Loucy (cell line): Measurements from ENCODE around the gene SH3PXD2A.

Experiments
- H2AFZ ChIP-seq: fragments of 200-600 bp; sonication (generic); 2 replicates; pipeline ENCODE4 v1.6.0; 2016; ENCODE audit warnings: antibody characterized with exemption, mild to moderate bottlenecking, low read length, moderate library complexity
- H3F3A ChIP-seq: fragments of 200-600 bp; 2 replicates; pipeline ENCODE4 v1.6.0; 2016; ENCODE audit warnings: antibody characterized with exemption, low read depth, mild to moderate bottlenecking
- H3K27me3 ChIP-seq: fragments of 200-600 bp; sonication (generic); 2 replicates; pipeline ENCODE4 v1.6.1; 2014; ENCODE audit warnings: low read length, mild to moderate bottlenecking; ENCODE audit not compliant: insufficient read depth, poor library complexity, severe bottlenecking
- H3K36me3 ChIP-seq: fragments of 200-600 bp; sonication (generic); 2 replicates; pipeline ENCODE4 v1.6.1; 2016; ENCODE audit warnings: low read length; ENCODE audit not compliant: insufficient read depth
- H3K4me1 ChIP-seq: fragments of 200-600 bp; sonication (generic); 2 replicates; pipeline ENCODE4 v1.5.1; 2014; ENCODE audit warnings: low read length, mild to moderate bottlenecking; ENCODE audit not compliant: insufficient read depth, poor library complexity, severe bottlenecking
- H3K4me2 ChIP-seq: fragments of 200-600 bp; sonication (generic); 2 replicates; pipeline ENCODE4 v1.6.0; 2014; ENCODE audit warnings: antibody characterized with exemption, low read length, low read depth, mild to moderate bottlenecking; ENCODE audit not compliant: poor library complexity, severe bottlenecking
- H3K4me3 ChIP-seq: fragments of 200-600 bp; sonication (generic); 2 replicates; pipeline ENCODE4 v1.5.1; 2014; ENCODE audit warnings: low read length, mild to moderate bottlenecking, mixed read lengths; ENCODE audit not compliant: poor library complexity, severe bottlenecking
- H3K79me2 ChIP-seq: fragments of 200-600 bp; sonication (generic); 2 replicates; pipeline ENCODE4 v1.6.1; 2014; ENCODE audit warnings: low read length; ENCODE audit not compliant: insufficient read depth
- H3K9ac ChIP-seq: fragments of 200-600 bp; sonication (generic); 2 replicates; pipeline ENCODE4 v1.6.0; 2014; ENCODE audit warnings: mild to moderate bottlenecking, low read depth, low read length, moderate library complexity; ENCODE audit not compliant: poor library complexity, severe bottlenecking
- H3K9me2 ChIP-seq: fragments of 200-600 bp; sonication (generic); replicated peaks from 2 replicates; pipeline ENCODE4 v1.6.1; 2016; ENCODE audit warnings: low read depth, low read length, mixed read lengths
- H3K9me3 ChIP-seq: fragments of 200-600 bp; sonication (generic); 2 replicates; pipeline ENCODE4 v1.6.1; 2014; ENCODE audit warnings: mild to moderate bottlenecking, antibody characterized with exemption, low read length, low read depth; ENCODE audit not compliant: insufficient read depth
- H4K20me1 ChIP-seq: fragments of 200-600 bp; sonication (generic); 2 replicates; pipeline ENCODE4 v1.6.0; 2014; ENCODE audit warnings: antibody characterized with exemption, low read length, mild to moderate bottlenecking; ENCODE audit not compliant: insufficient read depth, poor library complexity, severe bottlenecking
- CTCF ChIP-seq: fragments of 200-600 bp; sonication (generic); conservative IDR thresholded peaks from 2 replicates; pipeline ENCODE4 v1.5.1; 2014; ENCODE audit warnings: mild to moderate bottlenecking, antibody characterized with exemption, low read length
- EZH2phosphoT487 ChIP-seq: fragments of 200-600 bp; IDR thresholded peaks from 2 replicates; pipeline ENCODE4 v1.6.1; 2018; ENCODE audit warnings: antibody characterized with exemption, mild to moderate bottlenecking, moderate library complexity, borderline replicate concordance

Gene SH3PXD2A

GRCh38 chr10:103671126-103671895, 184.1 kb downstream of the SH3PXD2A start:
- Histone ChIP-seq H3K9me3 (no peaks in the 10 kb centered on the region), H3K9ac (no peak overlapping the region), H3K79me2 (no peaks in the 10 kb centered on the region), H3K9me2 (no peaks in the 10 kb centered on the region), H2AFZ (no peak overlapping the region), H3K4me1 (no peaks in the 10 kb centered on the region), H4K20me1 (no peaks in the 10 kb centered on the region), H3F3A (no peaks in the 10 kb centered on the region), H3K27me3 (no peaks in the 10 kb centered on the region), H3K4me3 (no peak overlapping the region), H3K36me3 (no peaks in the 10 kb centered on the region), H3K4me2 (no peak overlapping the region)
- TF ChIP-seq CTCF (no peak), EZH2phosphoT487 (no peak)

GRCh38 chr10:103669944-103670343, 185.4 kb downstream of the SH3PXD2A start:
- no peak overlapping the region for H3K9ac ChIP-seq
- H3K4me3 ChIP-seq, result no peak overlapping the region
- H3K27me3 ChIP-seq, result no peaks in the 10 kb centered on the region
- H4K20me1 ChIP-seq, result no peaks in the 10 kb centered on the region
- TF ChIP-seq CTCF, result no peak
- no peak for TF ChIP-seq EZH2phosphoT487
- H3K4me1 ChIP-seq, result no peaks in the 10 kb centered on the region
- H3F3A ChIP-seq, result no peaks in the 10 kb centered on the region
- H3K79me2 ChIP-seq, result no peaks in the 10 kb centered on the region
- H2AFZ ChIP-seq, result no peak overlapping the region
- H3K4me2 ChIP-seq, result no peak overlapping the region
- no peaks in the 10 kb centered on the region for H3K9me2 ChIP-seq
- no peaks in the 10 kb centered on the region for H3K9me3 ChIP-seq
- no peaks in the 10 kb centered on the region for H3K36me3 ChIP-seq

GRCh38 chr10:103669243-103669929, 186.0 kb downstream of the SH3PXD2A start:
- no peaks in the 10 kb centered on the region for H3K9me3 ChIP-seq
- no peak for TF ChIP-seq EZH2phosphoT487
- no peak for TF ChIP-seq CTCF
- no peaks in the 10 kb centered on the region for H3K36me3 ChIP-seq
- H3K4me3 ChIP-seq, result no peak overlapping the region
- H3K9me2 ChIP-seq, result no peaks in the 10 kb centered on the region
- no peaks in the 10 kb centered on the region for H3F3A ChIP-seq
- H3K27me3 ChIP-seq, result no peaks in the 10 kb centered on the region
- H3K4me1 ChIP-seq, result no peaks in the 10 kb centered on the region
- H3K79me2 ChIP-seq, result no peaks in the 10 kb centered on the region
- H3K9ac ChIP-seq, result no peak overlapping the region
- no peaks in the 10 kb centered on the region for H4K20me1 ChIP-seq
- no peak overlapping the region for H3K4me2 ChIP-seq
- no peak overlapping the region for H2AFZ ChIP-seq
